Sigmoid colon (tissue), 7 donors: ENCODE data around the gene SLC6A3. TPM values are rescaled to one million over a fixed set of nuclear protein-coding genes. Genes with fewer than 3 reads are reported as not detected.

Source experiments
- DNase-seq: peaks from one replicate; pipeline ENCODE4 v3.0.0-alpha.2; 2019
- H3K27ac ChIP-seq, 4 donors: fragments of 200-600 bp; sonication (generic); one replicate each; pipeline ENCODE4 v1.5.1; 2016 to 2019; ENCODE audit warnings: mild to moderate bottlenecking in 1 of 4
- H3K27me3 ChIP-seq, 3 donors: fragments of 200-600 bp; sonication (generic); one replicate each; pipeline ENCODE4 v1.5.1; 2019; ENCODE audit warnings: mild to moderate bottlenecking in 1 of 3
- H3K36me3 ChIP-seq, 4 donors: fragments of 200-600 bp; sonication (generic); one replicate each; pipeline ENCODE4 v1.5.1; 2016 to 2019
- H3K4me1 ChIP-seq, 4 donors: fragments of 200-600 bp; sonication (generic); one replicate each; pipeline ENCODE4 v1.5.1; 2017 to 2019
- H3K4me3 ChIP-seq, 4 donors: fragments of 200-600 bp; sonication (generic); one replicate each; pipeline ENCODE4 v1.5.1; 2017 to 2019; ENCODE audit warnings: mild to moderate bottlenecking in 2 of 4, moderate library complexity in 1 of 4
- H3K9me3 ChIP-seq, 4 donors: fragments of 200-600 bp in 3 of 4; sonication (generic) in 3 of 4; one replicate each; pipeline versions ENCODE4 v1.5.1 to v1.6.1; 2013 to 2019
- EP300 ChIP-seq, 4 donors: sonication (generic); formaldehyde crosslinking; IDR thresholded peaks; one replicate each; pipeline ENCODE4 v1.6.1; 2017; ENCODE audit warnings: antibody characterized with exemption in 4 of 4
- POLR2A ChIP-seq, 2 donors: fragments of 450-650 bp; IDR thresholded peaks; one replicate each; pipeline ENCODE4 v1.6.1; 2016; ENCODE audit warnings: antibody characterized with exemption in 2 of 2, mild to moderate bottlenecking in 2 of 2, moderate library complexity in 2 of 2
- POLR2AphosphoS5 ChIP-seq, 4 donors: sonication (generic); formaldehyde crosslinking; IDR thresholded peaks; one replicate each; pipeline ENCODE4 v1.6.1; 2017; ENCODE audit warnings: antibody characterized with exemption in 4 of 4
- WGBS, 2 donors: extraction: QIAGEN DNeasy Blood & Tissue Kit; methylation state at CpG; one replicate each; pipeline ENCODE4 v1.1.7; 2013; 5-methylcytosine and 5-hydroxymethylcytosine counted together
- intact Hi-C: fragments of 100-400 bp; cut with DNase I; formaldehyde crosslinking; loops from one replicate; pipeline ENCODE4 v1.15.1; 2023
- polyA plus RNA-seq, 3 donors: library from polyadenylated mRNA; stranded (reverse); fragments of 200-250 nt; gene quantifications; one replicate each; pipeline ENCODE4 v1.2.3, GENCODE V29; 2013
- total RNA-seq, 4 donors: library from RNA; depleted of rRNA; stranded (reverse); fragments of >200 nt; gene quantifications; one replicate each; pipeline ENCODE4 v1.1.0, GENCODE V29; 2016
- TF ChIP-seq, protein P1 (sequence below), 4 experiments: fragments of 450-650 bp in 3 of 4; fragments of 200-600 bp in 1 of 4; IDR thresholded peaks; one replicate each; pipeline ENCODE4 v1.5.1; 2016 to 2019; ENCODE audit warnings: antibody characterized with exemption in 4 of 4, mild to moderate bottlenecking in 3 of 4, moderate library complexity in 2 of 4
- donor health status: healthy with polysubstance abuse.
- donor health status: Bipolar disorder and iron deficiency.
- donor health status: healthy.

SLC6A3 gene
- total and polyA plus RNA-seq, 7 donors, result 0.06 TPM; not detected in 6

DNA sequence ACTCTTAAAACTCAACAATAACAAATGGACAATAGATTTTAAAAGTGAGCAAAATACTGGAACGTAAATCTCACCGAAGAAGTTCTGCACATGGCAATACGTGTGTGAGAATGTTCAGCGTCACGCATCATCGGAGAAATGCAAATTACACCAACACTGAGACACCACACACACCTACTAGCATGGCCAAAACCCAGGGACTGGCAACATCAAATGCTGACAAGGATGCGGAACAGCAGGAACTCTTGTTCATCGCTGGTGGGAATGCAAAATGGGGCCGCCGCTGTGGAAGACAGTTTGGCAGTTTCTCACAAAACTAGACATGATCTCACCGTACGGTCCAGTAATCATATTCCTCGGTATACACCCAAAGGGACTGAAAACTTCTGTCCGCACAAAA is 78.7 kb downstream of the SLC6A3 start:
- Histone ChIP-seq H3K4me1 (no peaks in the 10 kb centered on the region), H3K27me3 (peaks cover 0 to 33% (median 7%) of the 10 kb centered on the region in 3 donors), H3K9me3 (no peaks in the 10 kb centered on the region), H3K27ac (no peak overlapping the region), H3K36me3 (no peaks in the 10 kb centered on the region), H3K4me3 (no peak overlapping the region)
- 85 to 86% methylated on average over 14 of the region's 14 CpGs for WGBS, 2 donors
- intact Hi-C loops, result no loop called here
- TF ChIP-seq POLR2AphosphoS5 (IDR thresholded peaks at IDR 0.05) (no peak), POLR2A (IDR thresholded peaks at IDR 0.05) (no peak), EP300 (IDR thresholded peaks at IDR 0.05) (no peak)
- TF ChIP-seq, protein P1, sequence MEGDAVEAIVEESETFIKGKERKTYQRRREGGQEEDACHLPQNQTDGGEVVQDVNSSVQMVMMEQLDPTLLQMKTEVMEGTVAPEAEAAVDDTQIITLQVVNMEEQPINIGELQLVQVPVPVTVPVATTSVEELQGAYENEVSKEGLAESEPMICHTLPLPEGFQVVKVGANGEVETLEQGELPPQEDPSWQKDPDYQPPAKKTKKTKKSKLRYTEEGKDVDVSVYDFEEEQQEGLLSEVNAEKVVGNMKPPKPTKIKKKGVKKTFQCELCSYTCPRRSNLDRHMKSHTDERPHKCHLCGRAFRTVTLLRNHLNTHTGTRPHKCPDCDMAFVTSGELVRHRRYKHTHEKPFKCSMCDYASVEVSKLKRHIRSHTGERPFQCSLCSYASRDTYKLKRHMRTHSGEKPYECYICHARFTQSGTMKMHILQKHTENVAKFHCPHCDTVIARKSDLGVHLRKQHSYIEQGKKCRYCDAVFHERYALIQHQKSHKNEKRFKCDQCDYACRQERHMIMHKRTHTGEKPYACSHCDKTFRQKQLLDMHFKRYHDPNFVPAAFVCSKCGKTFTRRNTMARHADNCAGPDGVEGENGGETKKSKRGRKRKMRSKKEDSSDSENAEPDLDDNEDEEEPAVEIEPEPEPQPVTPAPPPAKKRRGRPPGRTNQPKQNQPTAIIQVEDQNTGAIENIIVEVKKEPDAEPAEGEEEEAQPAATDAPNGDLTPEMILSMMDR (IDR thresholded peaks at IDR 0.05), result no peak
- no peak for DNase-seq

DNA sequence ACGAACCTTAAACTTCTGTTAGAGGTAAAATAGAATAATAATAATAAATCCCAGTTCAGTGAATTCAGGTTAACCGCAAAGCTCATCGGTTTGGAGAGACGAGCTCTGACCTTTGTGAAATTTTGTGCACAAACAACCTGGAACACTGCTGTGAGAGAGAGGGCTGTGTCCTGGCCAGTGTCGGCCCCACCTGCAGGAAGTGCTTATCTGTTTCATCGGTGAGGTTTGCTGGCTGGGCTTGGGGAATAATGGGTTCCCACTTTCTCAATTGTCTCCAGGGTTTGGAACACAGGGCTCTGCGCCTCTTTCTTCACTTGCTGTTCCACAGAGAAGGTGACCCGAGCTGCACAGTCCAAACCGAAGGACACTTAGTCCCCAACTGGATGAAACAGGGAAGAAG is 81.0 kb downstream of the SLC6A3 start:
- TF ChIP-seq EP300 (IDR thresholded peaks at IDR 0.05) (no peak), POLR2AphosphoS5 (IDR thresholded peaks at IDR 0.05) (no peak), POLR2A (IDR thresholded peaks at IDR 0.05) (no peak)
- TF ChIP-seq, protein P1 (IDR thresholded peaks at IDR 0.05), result no peak
- no peak for DNase-seq
- 56 to 72% methylated on average over 9 of the region's 9 CpGs for WGBS, 2 donors
- Histone ChIP-seq H3K4me3 (no peak overlapping the region), H3K27ac (no peak overlapping the region), H3K36me3 (no peaks in the 10 kb centered on the region), H3K9me3 (no peaks in the 10 kb centered on the region), H3K4me1 (no peaks in the 10 kb centered on the region), H3K27me3 (peaks cover 0 to 53% (median 17%) of the 10 kb centered on the region in 3 donors)
- intact Hi-C loops, result no loop called here

DNA sequence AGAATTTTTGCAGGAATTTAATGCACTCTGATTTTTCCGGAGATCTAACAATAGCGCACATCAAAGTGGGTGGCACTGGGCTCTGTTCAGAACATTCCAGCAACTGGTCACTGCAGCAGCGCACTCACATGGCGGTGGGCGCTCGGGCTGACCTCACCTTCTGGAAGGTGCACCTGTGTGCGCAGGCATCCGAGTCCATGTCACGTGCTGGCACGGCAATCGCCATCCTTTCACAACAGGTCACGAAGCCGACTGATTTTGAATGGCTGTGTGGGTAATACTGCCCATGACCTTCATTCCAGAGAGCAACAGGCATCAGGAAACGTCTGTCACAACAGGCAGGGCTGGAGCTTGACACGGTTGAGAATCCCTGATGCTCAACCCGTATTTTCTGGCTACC is 81.7 kb downstream of the SLC6A3 start:
- peaks cover under 1 to 59% (median 24%) of the 10 kb centered on the region in 3 donors for H3K27me3 ChIP-seq
- intact Hi-C loops, result no loop called here

DNA sequence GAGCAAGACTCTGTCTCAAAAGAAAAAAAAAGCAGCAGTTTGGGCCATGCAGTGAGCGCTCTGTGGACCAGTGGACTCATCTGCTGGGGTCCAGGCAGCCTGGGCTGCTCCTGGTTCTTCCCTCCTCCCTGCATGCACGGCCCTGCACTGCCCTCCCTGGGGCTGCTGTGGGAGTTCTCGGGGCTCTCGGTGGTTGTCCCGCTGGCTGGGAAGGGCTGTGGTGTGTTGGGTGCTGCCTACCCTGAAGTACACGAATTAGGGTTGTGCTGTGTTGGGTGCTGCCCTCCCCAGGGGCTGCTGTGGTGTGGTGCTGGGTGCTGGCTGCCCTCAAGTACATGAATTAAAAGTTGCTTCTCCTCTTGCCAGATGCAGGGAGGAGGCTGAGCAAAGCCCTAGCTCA is 82.1 kb downstream of the SLC6A3 start:
- H3K27me3 ChIP-seq, result peaks cover 3 to 63% (median 28%) of the 10 kb centered on the region in 3 donors
- intact Hi-C loops, result no loop called here
- H3K27ac ChIP-seq, result no peak overlapping the region
- no peak overlapping the region for H3K4me3 ChIP-seq
- WGBS, 2 donors, result 33 to 41% methylated on average over 6 of the region's 6 CpGs
- H3K4me1 ChIP-seq, result no peaks in the 10 kb centered on the region
- DNase-seq, result no peak
- TF ChIP-seq EP300 (IDR thresholded peaks at IDR 0.05) (no peak), POLR2AphosphoS5 (IDR thresholded peaks at IDR 0.05) (no peak), POLR2A (IDR thresholded peaks at IDR 0.05) (no peak)
- TF ChIP-seq, protein P1 (IDR thresholded peaks at IDR 0.05), result no peak
- H3K36me3 ChIP-seq, result no peaks in the 10 kb centered on the region
- no peaks in the 10 kb centered on the region for H3K9me3 ChIP-seq

More for the DNA sequence above, 81.7 kb downstream of the SLC6A3 start:
- 78 to 82% methylated on average over 16 of the region's 16 CpGs for WGBS, 2 donors
- TF ChIP-seq EP300 (IDR thresholded peaks at IDR 0.05) (no peak), POLR2A (IDR thresholded peaks at IDR 0.05) (no peak), POLR2AphosphoS5 (IDR thresholded peaks at IDR 0.05) (no peak)
- TF ChIP-seq, protein P1 (IDR thresholded peaks at IDR 0.05), result no peak
- H3K36me3 ChIP-seq, result no peaks in the 10 kb centered on the region
- no peak for DNase-seq
- no peak overlapping the region for H3K4me3 ChIP-seq
- no peaks in the 10 kb centered on the region for H3K4me1 ChIP-seq
- H3K9me3 ChIP-seq, result no peaks in the 10 kb centered on the region
- H3K27ac ChIP-seq, result no peak overlapping the region
